Measurements from ENCODE around the gene NFATC2.

GRCh38 chr20:51393571-51393970 is 148.9 kb downstream of the NFATC2 start:
- TF ChIP-seq CTCF (IDR thresholded peaks at IDR 0.05 in 2 of 3, conservative IDR thresholded peaks at IDR 0.05 in 1 of 3; ENCODE audit: borderline replicate concordance in 1 of 3, insufficient read depth in 1 of 3, low read depth in 2 of 3, low read length in 2 of 3) (no peak), SRF (IDR thresholded peaks at IDR 0.05; ENCODE audit: low read depth) (no peak), FOSL1 (IDR thresholded peaks at IDR 0.05; ENCODE audit: low read depth) (no peak), MAX (IDR thresholded peaks at IDR 0.05) (no peak), REST (IDR thresholded peaks at IDR 0.05; ENCODE audit: low read depth) (no peak), EZH2phosphoT487 (IDR thresholded peaks at IDR 0.05; ENCODE audit: borderline replicate concordance) (no peak), JUND (IDR thresholded peaks at IDR 0.05) (no peak), ZNF274 (IDR thresholded peaks at IDR 0.05; ENCODE audit: low read depth, low read length) (no peak), EZH2 (IDR thresholded peaks at IDR 0.05) (no peak), TCF7L2 (IDR thresholded peaks at IDR 0.05; ENCODE audit: borderline replicate concordance, extremely low read depth, insufficient read depth, insufficient read length) (no peak), POLR2A (IDR thresholded peaks at IDR 0.05; ENCODE audit: borderline replicate concordance, extremely low read depth, insufficient read depth, insufficient read length) (no peak), CEBPB (IDR thresholded peaks at IDR 0.05; ENCODE audit: low read depth) (no peak), YY1 (IDR thresholded peaks at IDR 0.05; ENCODE audit: extremely low read depth, insufficient replicate concordance, low read depth, low read length) (no peak), POLR2AphosphoS5 (IDR thresholded peaks at IDR 0.05; ENCODE audit: low read depth, low read length) (no peak)

All from HCT116 (cell line).